Spleen (tissue), 13 donors: Measurements from ENCODE around the gene PRR27. TPM values are rescaled to one million over a fixed set of nuclear protein-coding genes. Genes with fewer than 3 reads are reported as not detected.

Experiments used
- DNase-seq: peaks from one replicate; pipeline ENCODE4 v3.0.0-alpha.2; 2020
- H3K27ac ChIP-seq, 8 donors: fragments of 200-600 bp; sonication (generic) in 7 of 8; 1 replicate in 4 of 8; 2 replicates in 4 of 8; pipeline versions ENCODE4 v1.5.0 to v1.8.0; 2016 to 2021; ENCODE audit warnings: inconsistent platforms in 4 of 8, mild to moderate bottlenecking in 4 of 8, moderate library complexity in 1 of 8
- H3K27me3 ChIP-seq, 7 donors: fragments of 200-600 bp; sonication (generic) in 6 of 7; replicated peaks in 1 of 7; 1 replicate in 4 of 7; 2 replicates in 3 of 7; pipeline versions ENCODE4 v1.5.0 to v1.8.0; 2016 to 2021; ENCODE audit warnings: inconsistent platforms in 3 of 7, mild to moderate bottlenecking in 1 of 7
- H3K36me3 ChIP-seq, 6 donors: fragments of 200-600 bp; sonication (generic) in 5 of 6; 1 replicate in 4 of 6; 2 replicates in 2 of 6; pipeline versions ENCODE4 v1.5.0 to v1.8.0; 2016 to 2021; ENCODE audit warnings: inconsistent platforms in 2 of 6
- H3K4me1 ChIP-seq, 6 donors: fragments of 200-600 bp; sonication (generic) in 5 of 6; 1 replicate in 3 of 6; 2 replicates in 3 of 6; pipeline versions ENCODE4 v1.5.0 to v1.8.0; 2016 to 2021; ENCODE audit warnings: inconsistent platforms in 3 of 6
- H3K4me3 ChIP-seq, 8 donors: fragments of 200-600 bp; sonication (generic) in 7 of 8; 1 replicate in 4 of 8; 2 replicates in 4 of 8; pipeline versions ENCODE4 v1.5.0 to v1.8.0; 2016 to 2021; ENCODE audit warnings: inconsistent platforms in 4 of 8, mild to moderate bottlenecking in 4 of 8, moderate library complexity in 2 of 8
- H3K9me3 ChIP-seq, 8 donors: fragments of 200-600 bp; sonication (generic) in 7 of 8; 1 replicate in 4 of 8; 2 replicates in 4 of 8; pipeline versions ENCODE4 v1.5.0 to v1.8.0; 2016 to 2021; ENCODE audit warnings: inconsistent platforms in 4 of 8
- CTCF ChIP-seq, 11 experiments: fragments of 200-600 bp in 7 of 11; fragments of 450-650 bp in 4 of 11; sonication (generic) in 4 of 11; IDR thresholded peaks in 8 of 11; conservative IDR thresholded peaks in 3 of 11; 1 replicate in 7 of 11; 2 replicates in 4 of 11; pipeline versions ENCODE4 v1.4.0 to v1.8.0; 2016 to 2021; ENCODE audit warnings: antibody characterized with exemption in 11 of 11, inconsistent platforms in 4 of 11, mild to moderate bottlenecking in 1 of 11
- POLR2A ChIP-seq, 3 donors: fragments of 450-650 bp; IDR thresholded peaks; one replicate each; pipeline ENCODE4 v1.5.1; 2017; ENCODE audit warnings: antibody characterized with exemption in 3 of 3, mild to moderate bottlenecking in 1 of 3
- POLR2AphosphoS5 ChIP-seq, 3 donors: sonication (generic); formaldehyde crosslinking; IDR thresholded peaks; one replicate each; pipeline ENCODE4 v1.5.1; 2017; ENCODE audit warnings: antibody characterized with exemption in 3 of 3
- WGBS, 5 donors: extraction: QIAGEN DNeasy Blood & Tissue Kit in 3 of 5; methylation state at CpG; one replicate each; pipeline versions ENCODE4 v1.1.5 to v1.1.7; 2013 to 2018; 5-methylcytosine and 5-hydroxymethylcytosine counted together
- intact Hi-C: fragments of 100-400 bp; cut with DNase I; formaldehyde crosslinking; loops from one replicate; pipeline ENCODE4 v1.15.0; 2023; ENCODE audit warnings: low total_unique reads
- long read RNA-seq, 2 donors: transcript quantifications; one replicate each; lab custom pipeline, GENCODE V29; 2026
- polyA plus RNA-seq, 3 donors: library from polyadenylated mRNA; stranded (reverse); fragments of 200-250 nt; gene quantifications; one replicate each; pipeline ENCODE4 v1.2.1, GENCODE V29; 2013
- total RNA-seq, 7 donors: library from RNA; depleted of rRNA in 3 of 7; stranded (reverse); fragments of >200 nt in 3 of 7; fragmentation: NEBNext Ultra II Directional in 4 of 7; extraction: Animal tissue kit (Norgen Biotek cat#: 25700) in 4 of 7; gene quantifications; one replicate each; pipeline versions ENCODE4 v1.1.0 to v1.2.1, GENCODE V29; 2016 to 2021
- donor health status: healthy with polysubstance abuse.
- donor health status: DM: no; HTN: no; CAD: no; lungs with moderate emphysema.
- donor health status: DM: no; HTN: no; CAD: no.
- donor health status: Bipolar disorder and iron deficiency.
- donor health status: healthy.
- donor health status: DM: no; HTN: no; CAD: no.
- donor health status: DM: yes; HTN: yes; CAD: no.

The PRR27 gene
- not detected for total RNA-seq
- not detected for polyA plus RNA-seq
- long read RNA-seq, donor 1, result 0 reads
- long read RNA-seq, donor 2, result 0 reads

DNA sequence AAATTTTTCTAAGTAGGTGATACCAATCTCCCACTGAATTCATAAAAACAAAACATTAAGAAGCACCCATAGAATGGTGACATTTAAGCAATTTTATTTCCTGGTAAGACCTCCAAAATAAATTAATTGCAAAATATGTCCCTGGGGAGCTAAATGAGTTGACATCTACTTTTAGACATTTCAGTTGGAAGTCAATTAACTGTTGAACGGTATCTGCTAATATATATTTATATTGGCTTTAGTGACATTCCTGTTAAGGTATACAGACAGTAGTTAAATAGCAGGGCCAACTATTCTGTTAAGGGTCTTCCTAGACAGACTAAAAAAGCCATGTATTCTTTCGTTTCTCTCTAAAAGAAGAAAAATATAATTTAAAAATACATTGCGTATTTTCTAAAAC, at the start of gene PRR27:
Gene PRR27 (plus strand): TSS at position 301 of the 400 bp plus-strand sequence. CDS start 139 bp downstream, outside the sequence.
- TF ChIP-seq CTCF (IDR thresholded peaks at IDR 0.05 in 8 of 11, conservative IDR thresholded peaks at IDR 0.05 in 3 of 11) (no peak), POLR2AphosphoS5 (IDR thresholded peaks at IDR 0.05) (no peak), POLR2A (IDR thresholded peaks at IDR 0.05) (no peak)
- no peak within 1 kb of the TSS for H3K27ac ChIP-seq
- 83 to 88% (median 85%) methylated on average over 3 of the region's 3 CpGs for WGBS, 5 donors

DNA sequence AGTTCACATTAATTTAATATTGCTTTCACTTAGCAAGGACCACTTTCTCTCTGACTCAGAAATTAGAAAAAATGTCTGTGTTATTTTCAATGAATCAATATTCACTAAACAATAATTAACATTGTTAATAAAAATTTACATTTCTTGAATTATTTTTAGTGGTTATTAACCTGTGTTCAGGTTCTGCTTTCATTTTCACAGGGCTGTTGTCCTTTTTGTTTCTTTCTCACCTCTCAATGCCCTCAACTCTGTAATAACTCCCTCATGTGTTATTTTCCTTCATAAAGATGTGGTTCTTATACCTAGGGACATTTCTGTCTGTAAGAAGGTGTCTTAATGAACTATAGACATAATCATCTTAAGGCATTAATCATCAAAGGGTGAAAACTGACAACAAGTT, 43.1 kb upstream of the PRR27 start:
- DNase-seq, result no peak
- intact Hi-C loops, result no loop called here
- no peaks in the 10 kb centered on the region for H3K4me1 ChIP-seq
- TF ChIP-seq CTCF (IDR thresholded peaks at IDR 0.05 in 8 of 11, conservative IDR thresholded peaks at IDR 0.05 in 3 of 11) (no peak), POLR2AphosphoS5 (IDR thresholded peaks at IDR 0.05) (no peak), POLR2A (IDR thresholded peaks at IDR 0.05) (no peak)
- no peaks in the 10 kb centered on the region for H3K27me3 ChIP-seq
- H3K9me3 ChIP-seq, result peaks cover 0 to 4% (median 0%) of the 10 kb centered on the region in 8 donors
- no peak overlapping the region for H3K27ac ChIP-seq
- H3K4me3 ChIP-seq, result no peak overlapping the region
- no peaks in the 10 kb centered on the region for H3K36me3 ChIP-seq

More for the DNA sequence above, at the start of gene PRR27:
- no peak within 1 kb of the TSS for H3K4me3 ChIP-seq
- no peaks in the 10 kb centered on the region for H3K9me3 ChIP-seq
- no peaks in the 10 kb centered on the region for H3K4me1 ChIP-seq
- H3K36me3 ChIP-seq, result no peaks in the 10 kb centered on the region
- DNase-seq, result no peak
- intact Hi-C loops, result no loop called here
- H3K27me3 ChIP-seq, result no peaks in the 10 kb centered on the region

GRCh38 chr4:70113656-70114055, 40.4 kb upstream of the PRR27 start:
- peaks cover 0 to 4% (median 0%) of the 10 kb centered on the region in 8 donors for H3K9me3 ChIP-seq
- H3K4me3 ChIP-seq, result no peak overlapping the region
- H3K27me3 ChIP-seq, result no peaks in the 10 kb centered on the region
- 69 to 88% (median 83%) methylated on average over 1 of the region's 1 CpG for WGBS, 5 donors
- TF ChIP-seq POLR2AphosphoS5 (IDR thresholded peaks at IDR 0.05) (no peak), CTCF (IDR thresholded peaks at IDR 0.05 in 8 of 11, conservative IDR thresholded peaks at IDR 0.05 in 3 of 11) (no peak), POLR2A (IDR thresholded peaks at IDR 0.05) (no peak)
- intact Hi-C loops, result no loop called here
- no peak for DNase-seq
- no peaks in the 10 kb centered on the region for H3K4me1 ChIP-seq
- H3K36me3 ChIP-seq, result no peaks in the 10 kb centered on the region
- no peak overlapping the region for H3K27ac ChIP-seq

DNA sequence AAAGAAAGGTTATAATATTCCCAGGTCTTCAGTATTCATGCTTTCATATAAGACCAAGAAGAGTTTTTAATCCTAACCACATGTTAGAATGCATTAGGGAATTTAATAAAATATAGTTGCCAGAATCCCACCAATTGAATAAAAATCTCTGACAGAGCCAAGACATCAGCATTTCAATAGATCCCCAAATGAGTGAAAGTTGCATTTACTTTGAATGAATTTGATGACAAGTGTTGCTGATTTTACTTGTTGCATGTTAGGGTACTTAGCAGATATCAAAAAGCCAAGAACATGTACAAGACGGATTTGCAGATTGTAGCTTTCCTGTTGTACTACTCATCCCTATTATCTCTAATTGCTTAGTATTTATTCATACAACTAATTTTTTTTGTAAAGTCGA, 39.9 kb upstream of the PRR27 start:
- Histone ChIP-seq H3K9me3 (peaks cover 0 to 6% (median 0%) of the 10 kb centered on the region in 8 donors), H3K27ac (no peak overlapping the region), H3K4me1 (no peaks in the 10 kb centered on the region), H3K4me3 (no peak overlapping the region), H3K36me3 (no peaks in the 10 kb centered on the region), H3K27me3 (no peaks in the 10 kb centered on the region)
- TF ChIP-seq POLR2A (IDR thresholded peaks at IDR 0.05) (no peak), POLR2AphosphoS5 (IDR thresholded peaks at IDR 0.05) (no peak), CTCF (IDR thresholded peaks at IDR 0.05 in 8 of 11, conservative IDR thresholded peaks at IDR 0.05 in 3 of 11) (no peak)
- WGBS, 5 donors, result 64 to 83% (median 70%) methylated on average over 2 of the region's 2 CpGs
- no peak for DNase-seq
- intact Hi-C loops, result no loop called here
